ENCODE measurements around the gene C19orf47. TPM values are rescaled to one million over a fixed set of nuclear protein-coding genes. Genes with fewer than 3 reads are reported as not detected.
"Not testable (repeated sequence)": the region's sequence is repeated elsewhere in the genome, so short reads cannot be mapped to it uniquely, and the experiment has no call there.

Gene C19orf47
- total RNA-seq, 1 donor from 2014 or later: 14.6 TPM

- DNase-seq (no peak), ATAC-seq (ENCODE audit: low read depth) (no peak)
- Mint-ChIP-seq H3K4me1 (no peaks in the 10 kb centered on the region), H3K27ac (no peak overlapping the region), H3K27me3 (no peaks in the 10 kb centered on the region), H3K4me3 (no peak overlapping the region), H3K9me3 (no peaks in the 10 kb centered on the region), H3K36me3 (ENCODE audit: low read depth) (peaks cover 44% of the 10 kb centered on the region)
- POLR2A ChIA-PET: no interaction called here
- no peak for TF ChIP-seq CTCF (IDR thresholded peaks at IDR 0.05)
- CTCF ChIA-PET: no interaction called here
- intact Hi-C loops (cut with micrococcal nuclease): no loop called here
These were observed 25.9 kb upstream of the C19orf47 start for GRCh38 chr19:40374084-40374483.

GRCh38 chr19:40371802-40372122 is 23.6 kb upstream of the C19orf47 start:
- H3K4me1 Mint-ChIP-seq: no peaks in the 10 kb centered on the region
- H3K4me3 Mint-ChIP-seq: no peak overlapping the region
- TF ChIP-seq CTCF (IDR thresholded peaks at IDR 0.05): no peak
- intact Hi-C loops (cut with micrococcal nuclease): no loop called here
- no peak overlapping the region for H3K27ac Mint-ChIP-seq
- DNase-seq (no peak), ATAC-seq (ENCODE audit: low read depth) (no peak)
- peaks cover 43% of the 10 kb centered on the region for H3K36me3 Mint-ChIP-seq (ENCODE audit: low read depth)
- H3K27me3 Mint-ChIP-seq: no peaks in the 10 kb centered on the region
- CTCF ChIA-PET: no interaction called here
- POLR2A ChIA-PET: no interaction called here
- H3K9me3 Mint-ChIP-seq: no peaks in the 10 kb centered on the region

GRCh38 chr19:40370997-40371801 is 23.0 kb upstream of the C19orf47 start:
- no peak for TF ChIP-seq CTCF (IDR thresholded peaks at IDR 0.05)
- Mint-ChIP-seq H3K27ac (no peak overlapping the region), H3K4me1 (no peaks in the 10 kb centered on the region), H3K4me3 (no peak overlapping the region), H3K27me3 (no peaks in the 10 kb centered on the region), H3K36me3 (ENCODE audit: low read depth) (peaks cover 43% of the 10 kb centered on the region), H3K9me3 (no peaks in the 10 kb centered on the region)
- no peak for DNase-seq
- ChIA-PET CTCF (no interaction called here), POLR2A (no interaction called here)
- intact Hi-C loops (cut with micrococcal nuclease): no loop called here
- no peak for ATAC-seq (ENCODE audit: low read depth)

- DNase-seq; H3K27ac Mint-ChIP-seq; POLR2A ChIA-PET; H3K4me1 Mint-ChIP-seq; ATAC-seq (ENCODE audit: low read depth); H3K9me3 Mint-ChIP-seq; H3K4me3 Mint-ChIP-seq; H3K27me3 Mint-ChIP-seq; intact Hi-C loops (cut with micrococcal nuclease); CTCF ChIA-PET: not testable (repeated sequence)
- peaks cover 43% of the 10 kb centered on the region for H3K36me3 Mint-ChIP-seq (ENCODE audit: low read depth)
These were observed 22.1 kb upstream of the C19orf47 start for GRCh38 chr19:40370253-40370652.

GRCh38 chr19:40369797-40370196 is 21.6 kb upstream of the C19orf47 start:
- Mint-ChIP-seq H3K9me3 (no peaks in the 10 kb centered on the region), H3K4me3 (no peak overlapping the region), H3K36me3 (ENCODE audit: low read depth) (peaks cover 40% of the 10 kb centered on the region), H3K27me3 (no peaks in the 10 kb centered on the region), H3K27ac (no peak overlapping the region), H3K4me1 (peaks cover 6% of the 10 kb centered on the region)
- DNase-seq: no peak
- intact Hi-C loops (cut with micrococcal nuclease): no loop called here
- ChIA-PET CTCF (no interaction called here), POLR2A (no interaction called here)
- TF ChIP-seq CTCF (IDR thresholded peaks at IDR 0.05): no peak
- no peak for ATAC-seq (ENCODE audit: low read depth)
